Activated gamma-delta T cell (primary cell): ENCODE measurements around the gene ZNF683.
A peak's percentile ranks its signal among the peaks of the same experiment; 100 is the strongest.
"Not testable (repeated sequence)": the region's sequence is repeated elsewhere in the genome, so short reads cannot be mapped to it uniquely, and the experiment has no call there.

Source experiments
- DNase-seq: peaks from one replicate; lab custom pipeline; 2025; lab: John Stamatoyannopoulos, UW

The ZNF683 gene

GRCh38 chr1:26337206-26337535 is 35.4 kb downstream of the ZNF683 start:
- no peak for DNase-seq

- peak; percentile 72 for DNase-seq
Measured at GRCh38 chr1:26336477-26337205, 35.9 kb downstream of the ZNF683 start.

- no peak for DNase-seq
Measured at GRCh38 chr1:26335774-26336476, 36.6 kb downstream of the ZNF683 start.

- not testable (repeated sequence) for DNase-seq
Measured at GRCh38 chr1:26333312-26333711, 39.2 kb downstream of the ZNF683 start.

GRCh38 chr1:26330276-26330675 is 42.3 kb downstream of the ZNF683 start:
- no peak for DNase-seq

GRCh38 chr1:26329380-26329779 is 43.2 kb downstream of the ZNF683 start:
- not testable (repeated sequence) for DNase-seq

GRCh38 chr1:26328597-26328996 is 44.0 kb downstream of the ZNF683 start:
- DNase-seq, result no peak

GRCh38 chr1:26327956-26328362 is 44.6 kb downstream of the ZNF683 start:
- no peak for DNase-seq

- DNase-seq, result no peak
Measured at GRCh38 chr1:26324550-26324949, 48.0 kb downstream of the ZNF683 start.

GRCh38 chr1:26323382-26323781 is 49.2 kb downstream of the ZNF683 start:
- DNase-seq, result no peak

- DNase-seq, result no peak
Measured at GRCh38 chr1:26322042-26322331, 50.6 kb downstream of the ZNF683 start.

- DNase-seq, result peak; percentile 22
Measured at GRCh38 chr1:26321315-26322041, 51.1 kb downstream of the ZNF683 start.

GRCh38 chr1:26320896-26321295 is 51.7 kb downstream of the ZNF683 start:
- DNase-seq, result no peak

- DNase-seq, result no peak
Measured at GRCh38 chr1:26318338-26319064, 54.0 kb downstream of the ZNF683 start.

- DNase-seq, result no peak
Measured at GRCh38 chr1:26317612-26318337, 54.8 kb downstream of the ZNF683 start, which contains the start of gene CD52. Gene CD52, plus strand, starts transcription at chr1:26317958. Its CDS starts 60 bp downstream, at chr1:26318018.

- DNase-seq, result no peak
Measured at GRCh38 chr1:26317146-26317545, 55.4 kb downstream of the ZNF683 start.

GRCh38 chr1:26315874-26316850 is 56.4 kb downstream of the ZNF683 start:
- DNase-seq, result no peak

GRCh38 chr1:26314501-26314900 is 58.0 kb downstream of the ZNF683 start:
- no peak for DNase-seq
